Fibroblast of the conjunctiva (primary cell): ENCODE measurements around the gene TRMT10C.
"Not testable (repeated sequence)": the region's sequence is repeated elsewhere in the genome, so short reads cannot be mapped to it uniquely, and the experiment has no call there.

Source experiments
- DNase-seq: peaks from one replicate; pipeline ENCODE4 v3.0.0-alpha.2; 2010; ENCODE audit warnings: low read depth

Gene TRMT10C

GRCh38 chr3:101561630-101562328 is at the start of gene TRMT10C:
Gene TRMT10C (plus strand): TSS chr3:101561868. CDS start chr3:101564782, 2,914 bp downstream.
- peak; percentile 82 for DNase-seq

GRCh38 chr3:101512396-101512645 is 49.3 kb upstream of the TRMT10C start:
- no peak for DNase-seq

- DNase-seq = peak; percentile 78
These were observed 48.8 kb upstream of the TRMT10C start, which contains the start of gene SENP7 for GRCh38 chr3:101512646-101513418. Gene SENP7 (minus strand): TSS chr3:101513212. CDS start chr3:101513130, 82 bp downstream.

- no peak for DNase-seq
These were observed 48.2 kb upstream of the TRMT10C start for GRCh38 chr3:101513419-101513986.

- no peak for DNase-seq
These were observed 43.2 kb upstream of the TRMT10C start for GRCh38 chr3:101518421-101518871.

GRCh38 chr3:101519685-101520365 is 41.8 kb upstream of the TRMT10C start:
- DNase-seq = no peak

GRCh38 chr3:101521211-101521701 is 40.4 kb upstream of the TRMT10C start:
- DNase-seq = no peak

GRCh38 chr3:101527441-101527840 is 34.2 kb upstream of the TRMT10C start:
- DNase-seq = no peak

GRCh38 chr3:101527906-101528305 is 33.8 kb upstream of the TRMT10C start:
- no peak for DNase-seq

- DNase-seq = no peak
These were observed 31.6 kb upstream of the TRMT10C start for GRCh38 chr3:101529816-101530685.

- no peak for DNase-seq
These were observed 31.0 kb upstream of the TRMT10C start for GRCh38 chr3:101530686-101531047.

GRCh38 chr3:101531473-101532086 is 30.1 kb upstream of the TRMT10C start:
- no peak for DNase-seq

GRCh38 chr3:101532783-101533602 is 28.7 kb upstream of the TRMT10C start:
- no peak for DNase-seq

GRCh38 chr3:101533603-101533968 is 28.1 kb upstream of the TRMT10C start:
- DNase-seq = no peak

- no peak for DNase-seq
These were observed 26.4 kb upstream of the TRMT10C start for GRCh38 chr3:101535221-101535620.

- DNase-seq = no peak
These were observed 25.4 kb upstream of the TRMT10C start for GRCh38 chr3:101536266-101536665.

- not testable (repeated sequence) for DNase-seq
These were observed 24.7 kb upstream of the TRMT10C start for GRCh38 chr3:101536955-101537354.

- DNase-seq = no peak
These were observed 18.7 kb upstream of the TRMT10C start for GRCh38 chr3:101542957-101543356.

- no peak for DNase-seq
These were observed 17.4 kb upstream of the TRMT10C start for GRCh38 chr3:101544161-101544850.
